ENCODE results near the gene CSTPP1. TPM values are rescaled to one million over a fixed set of nuclear protein-coding genes. Genes with fewer than 3 reads are reported as not detected.

Gene CSTPP1
- polyA plus RNA-seq, 3 donors = 57.7 to 64.3 (median 61.7) TPM

- DNase-seq = no peak
Measured at GRCh38 chr11:47154616-47155570, 218.3 kb downstream of the CSTPP1 start.

- DNase-seq = no peak
Measured at GRCh38 chr11:47155879-47156278, 219.3 kb downstream of the CSTPP1 start.

- DNase-seq = no peak
Measured at GRCh38 chr11:47156333-47156732, 219.8 kb downstream of the CSTPP1 start.

GRCh38 chr11:47156951-47157350 is 220.4 kb downstream of the CSTPP1 start:
- no peak for DNase-seq

- DNase-seq = no peak
Measured at GRCh38 chr11:47157805-47158204, 221.2 kb downstream of the CSTPP1 start.

- no peak for DNase-seq
Measured at GRCh38 chr11:47158242-47158641, 221.7 kb downstream of the CSTPP1 start.

- no peak for DNase-seq
Measured at GRCh38 chr11:47160753-47161133, 224.2 kb downstream of the CSTPP1 start.

GRCh38 chr11:47161134-47161854 is 224.7 kb downstream of the CSTPP1 start:
- no peak for DNase-seq

- DNase-seq = no peak
Measured at GRCh38 chr11:47161890-47162289, 225.3 kb downstream of the CSTPP1 start.

GRCh38 chr11:47162426-47162825 is 225.9 kb downstream of the CSTPP1 start:
- DNase-seq = no peak

GRCh38 chr11:47163193-47163592 is 226.6 kb downstream of the CSTPP1 start:
- DNase-seq = no peak

- DNase-seq = no peak
Measured at GRCh38 chr11:47163898-47164297, 227.3 kb downstream of the CSTPP1 start.

GRCh38 chr11:47164321-47164720 is 227.8 kb downstream of the CSTPP1 start:
- DNase-seq = no peak

GRCh38 chr11:47165253-47165840 is 228.8 kb downstream of the CSTPP1 start:
- DNase-seq = no peak

- DNase-seq = no peak
Measured at GRCh38 chr11:47166368-47166767, 229.8 kb downstream of the CSTPP1 start.

- DNase-seq = no peak
Measured at GRCh38 chr11:47171061-47171838, 234.7 kb downstream of the CSTPP1 start.

- DNase-seq = no peak
Measured at GRCh38 chr11:47171856-47172255, 235.3 kb downstream of the CSTPP1 start.

GRCh38 chr11:47172740-47173336 is 236.3 kb downstream of the CSTPP1 start:
- no peak for DNase-seq

- no peak for DNase-seq
Measured at GRCh38 chr11:47175746-47176327, 239.3 kb downstream of the CSTPP1 start.

- peak; percentile 97 for DNase-seq
Measured at GRCh38 chr11:47176328-47177228, 240.0 kb downstream of the CSTPP1 start, which contains the start of gene ARFGAP2. ARFGAP2 (minus strand) TSS chr11:47176879; CDS start chr11:47176853, 26 bp downstream.
